ENCODE measurements around the gene UNC13D.
A peak's percentile ranks its signal among the peaks of the same experiment; 100 is the strongest.
"Not testable (repeated sequence)": the region's sequence is repeated elsewhere in the genome, so short reads cannot be mapped to it uniquely, and the experiment has no call there.

UNC13D gene

GRCh38 chr17:75791254-75791653 lies 53.0 kb downstream of the UNC13D start:
- no peak for DNase-seq

DNA sequence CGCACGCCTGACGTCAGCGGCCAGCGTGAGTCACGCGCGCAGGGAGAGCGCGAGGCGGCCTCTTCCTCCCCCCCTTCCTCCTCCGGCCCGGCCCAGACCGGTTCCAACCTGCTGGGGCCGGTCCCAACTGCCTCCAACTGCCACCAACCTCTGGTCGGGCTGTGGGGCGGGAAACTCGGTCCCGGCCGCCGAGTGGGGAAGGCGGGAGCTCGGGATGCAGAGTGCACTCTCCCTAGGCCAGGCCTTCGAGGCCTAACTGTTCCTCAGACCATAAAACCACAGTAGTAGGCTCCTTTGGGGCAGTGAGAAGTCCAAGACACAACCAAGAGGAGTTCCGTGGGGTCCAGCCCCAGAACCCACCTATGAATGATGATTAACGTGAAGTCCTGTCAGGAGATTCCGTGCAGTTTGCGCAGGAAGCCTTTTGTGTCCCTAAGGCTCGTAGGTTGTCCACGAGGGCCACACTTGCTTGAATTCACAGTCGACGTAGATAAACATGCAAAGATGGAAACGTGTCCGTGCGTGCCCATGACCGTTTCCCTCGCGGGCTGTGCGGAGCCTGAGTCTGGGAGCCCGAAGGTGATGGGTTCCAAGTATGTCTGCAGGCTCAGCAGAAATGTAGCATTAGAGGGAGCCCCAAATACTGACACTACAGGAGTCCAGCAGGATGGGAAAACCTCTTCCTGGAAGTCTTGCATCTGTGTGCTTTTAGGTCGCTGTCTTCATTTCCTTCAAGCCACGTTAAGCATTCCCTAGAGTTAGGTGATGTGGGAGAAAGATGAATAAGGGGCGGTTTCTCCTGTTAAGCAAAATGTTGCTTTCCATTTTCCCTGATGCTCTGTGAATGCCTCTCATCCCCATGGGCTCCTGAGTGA lies 59.0 kb downstream of the UNC13D start:
- DNase-seq: peak; percentile 83

DNA sequence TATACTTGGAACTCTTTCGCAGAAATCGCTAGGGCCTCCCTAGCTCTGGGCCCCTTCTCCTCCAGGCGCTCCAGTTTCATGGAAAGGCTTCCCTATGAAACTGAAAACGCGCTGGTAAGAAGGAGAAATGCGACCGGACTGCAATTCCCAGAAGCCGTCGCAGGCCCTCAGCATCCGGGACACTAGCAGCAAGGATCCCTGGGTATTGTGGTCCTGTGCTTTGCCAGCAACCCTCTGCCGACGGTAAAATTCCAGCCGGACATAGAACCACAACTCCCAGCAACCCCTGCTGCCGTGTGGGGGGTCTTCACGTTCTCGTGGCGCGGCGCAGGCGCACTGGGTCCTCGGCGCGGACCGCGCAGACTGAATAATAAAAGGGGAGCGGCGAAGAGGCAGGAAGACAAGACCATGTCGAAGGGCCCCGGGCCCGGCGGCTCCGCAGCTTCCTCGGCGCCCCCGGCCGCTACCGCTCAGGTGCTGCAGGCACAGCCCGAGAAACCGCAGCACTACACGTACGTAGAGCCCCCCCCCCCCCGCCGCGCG lies 59.7 kb downstream of the UNC13D start, which contains the start of gene UNK:
Gene UNK (plus strand): TSS at position 334 of the 543 bp plus-strand sequence. CDS start 75 bp downstream, at position 409.
- DNase-seq: peak; percentile 90

GRCh38 chr17:75783803-75784472 lies 60.3 kb downstream of the UNC13D start:
- DNase-seq: no peak

DNA sequence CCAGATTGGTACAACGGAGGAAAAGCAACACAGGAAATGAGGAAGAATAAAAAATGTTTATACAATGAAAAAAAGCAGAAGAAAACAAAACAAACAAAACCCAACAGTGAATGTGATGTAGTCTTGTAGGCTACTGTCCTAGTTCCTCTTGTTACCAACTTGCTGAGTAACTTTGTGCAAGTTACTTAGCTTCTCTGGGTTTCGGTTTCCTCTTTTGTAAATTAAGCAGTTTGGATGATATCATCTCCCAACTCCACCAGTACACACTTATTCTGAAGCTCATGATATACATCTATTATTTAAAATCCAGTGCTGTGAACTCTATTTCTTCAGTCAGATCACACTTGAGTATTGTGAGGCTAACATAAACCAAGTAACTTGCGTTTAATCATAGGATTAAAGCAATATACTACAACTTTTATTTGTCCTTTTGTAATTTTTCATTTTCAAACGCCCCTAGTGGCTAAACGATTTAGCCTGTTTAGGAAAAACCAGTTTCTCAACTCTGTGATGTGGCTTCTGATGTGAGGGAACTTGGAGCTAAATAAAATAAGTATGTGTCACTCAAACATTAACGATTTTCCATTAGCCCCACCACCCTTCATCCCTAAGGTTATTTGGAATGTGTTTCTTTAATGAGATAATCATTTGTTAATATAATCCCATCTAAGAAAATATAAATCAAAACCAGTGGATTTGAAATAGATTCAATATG lies 61.0 kb downstream of the UNC13D start:
- no peak for DNase-seq

- DNase-seq: no peak
Measured at GRCh38 chr17:75779987-75780889, 64.0 kb downstream of the UNC13D start.

DNA sequence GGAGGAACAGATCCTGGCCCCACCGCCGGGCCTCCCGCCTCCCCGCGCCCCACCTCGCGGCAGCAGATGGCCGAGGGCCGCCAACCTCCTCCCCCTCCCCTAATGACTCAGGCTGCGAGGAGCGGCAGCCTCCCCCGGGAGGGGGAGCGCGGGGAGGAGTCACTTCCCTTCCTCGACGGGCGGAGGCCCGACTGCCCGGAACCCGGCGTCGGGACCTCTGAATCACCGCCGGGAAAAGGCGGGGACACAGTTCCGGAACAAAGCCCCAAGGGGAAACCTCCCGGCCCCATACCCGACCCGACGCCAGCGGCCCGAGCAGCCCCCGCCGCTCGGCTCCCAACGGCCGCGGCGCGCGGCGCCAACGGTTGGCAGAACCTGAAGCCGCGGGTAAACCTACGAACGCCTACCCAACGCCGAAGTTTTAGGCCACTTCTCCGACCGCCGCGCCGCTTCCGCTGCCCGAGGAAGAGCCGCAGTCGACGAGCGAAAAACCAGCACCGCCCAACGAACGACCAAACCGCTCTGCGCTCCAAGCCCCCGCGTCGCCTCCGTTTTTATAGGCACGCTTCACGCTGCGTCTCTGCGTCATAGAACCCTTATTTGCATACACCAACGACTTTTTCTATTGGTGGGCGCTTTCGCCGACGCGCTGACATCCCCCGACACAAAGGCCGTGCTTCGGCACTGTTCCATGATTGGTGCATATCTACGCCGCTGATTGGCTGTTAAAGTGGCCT lies 64.8 kb downstream of the UNC13D start:
- peak; percentile 99 for DNase-seq

DNA sequence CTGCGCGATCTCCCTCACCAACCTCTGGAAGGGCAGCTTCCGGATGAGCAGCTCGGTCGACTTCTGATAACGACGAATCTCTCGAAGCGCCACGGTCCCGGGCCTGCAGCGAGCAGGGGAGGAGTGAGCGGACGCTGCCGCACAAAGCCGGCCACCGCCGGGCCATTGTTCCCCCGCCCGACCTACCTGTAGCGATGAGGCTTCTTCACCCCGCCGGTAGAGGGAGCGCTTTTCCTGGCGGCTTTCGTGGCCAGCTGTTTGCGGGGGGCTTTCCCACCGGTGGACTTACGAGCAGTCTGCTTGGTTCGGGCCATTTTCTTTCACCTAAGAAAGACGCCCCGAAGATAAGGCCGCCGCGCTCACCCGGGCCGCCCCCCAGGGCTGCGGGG lies 65.3 kb downstream of the UNC13D start:
- no peak for DNase-seq

DNA sequence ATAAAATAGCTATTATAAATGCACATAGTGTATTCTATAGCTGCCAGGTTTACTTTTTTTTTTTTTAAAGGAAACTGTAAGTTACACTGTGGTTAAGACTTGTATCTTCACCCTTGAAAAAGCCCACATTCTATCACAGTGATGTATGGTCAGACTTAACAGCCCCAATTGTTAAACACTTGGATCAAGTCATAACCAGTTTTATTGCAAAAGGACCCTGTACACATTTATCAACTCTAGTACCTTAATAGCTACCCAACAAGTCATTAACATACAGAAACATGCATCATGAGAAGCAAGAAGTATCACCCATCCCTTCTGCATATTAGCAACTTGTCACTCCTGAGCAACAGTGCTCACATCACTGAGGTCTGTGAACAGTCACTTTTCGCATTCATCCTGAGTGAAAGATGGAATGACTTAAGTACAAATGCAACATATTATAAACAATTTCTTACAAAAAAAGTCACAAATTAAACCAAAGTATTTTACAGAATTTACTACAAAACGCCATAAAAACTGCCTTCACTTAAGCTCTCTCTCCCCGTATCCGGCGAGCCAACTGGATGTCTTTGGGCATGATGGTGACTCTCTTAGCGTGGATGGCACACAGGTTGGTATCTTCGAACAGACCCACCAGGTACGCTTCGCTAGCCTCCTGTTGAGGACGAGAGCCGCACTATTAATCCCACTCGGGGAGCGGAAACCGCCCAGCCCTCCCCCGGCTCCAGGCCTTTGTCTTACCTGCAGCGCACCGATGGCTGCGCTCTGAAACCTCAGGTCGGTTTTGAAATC lies 65.9 kb downstream of the UNC13D start:
- not testable (repeated sequence) for DNase-seq

DNA sequence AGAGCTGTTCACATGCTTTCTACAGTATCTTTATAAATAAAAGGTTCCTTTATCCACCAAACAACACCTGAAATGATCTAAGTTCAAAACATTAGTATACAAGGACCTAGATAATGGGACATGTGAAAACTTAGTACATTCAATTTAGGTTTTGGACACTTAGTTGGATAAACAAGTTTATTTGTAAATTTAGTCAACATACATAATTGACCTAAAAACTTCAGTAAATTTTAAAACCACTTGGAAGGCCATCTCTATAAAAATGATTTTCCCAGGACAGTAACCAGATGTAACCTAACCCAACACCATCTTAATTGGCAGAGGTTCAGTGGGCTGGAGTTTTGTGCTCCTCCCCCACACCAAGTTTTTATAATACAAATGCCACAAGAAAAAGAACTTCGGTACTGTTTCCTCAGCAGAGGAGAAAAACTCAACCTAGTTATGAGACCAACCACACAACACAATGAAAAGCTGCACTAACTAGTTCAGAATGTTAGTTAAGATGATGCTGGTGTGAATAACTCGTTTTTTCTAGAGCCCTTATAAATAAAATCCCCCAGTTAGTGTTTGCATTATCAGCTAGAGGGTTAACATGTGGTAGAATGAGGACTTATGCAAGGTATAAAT lies 66.8 kb downstream of the UNC13D start:
- DNase-seq: no peak
